NCI-H1092 treated with DMSO at 0.1 percent for 48 hours (cell line): ENCODE data around the gene SFMBT2.
"Not testable (repeated sequence)": the region's sequence is repeated elsewhere in the genome, so short reads cannot be mapped to it uniquely, and the experiment has no call there.

Experiments used
- DNase-seq: peaks from one replicate; lab custom pipeline; 2025; lab: John Stamatoyannopoulos, UW

Gene SFMBT2

DNA sequence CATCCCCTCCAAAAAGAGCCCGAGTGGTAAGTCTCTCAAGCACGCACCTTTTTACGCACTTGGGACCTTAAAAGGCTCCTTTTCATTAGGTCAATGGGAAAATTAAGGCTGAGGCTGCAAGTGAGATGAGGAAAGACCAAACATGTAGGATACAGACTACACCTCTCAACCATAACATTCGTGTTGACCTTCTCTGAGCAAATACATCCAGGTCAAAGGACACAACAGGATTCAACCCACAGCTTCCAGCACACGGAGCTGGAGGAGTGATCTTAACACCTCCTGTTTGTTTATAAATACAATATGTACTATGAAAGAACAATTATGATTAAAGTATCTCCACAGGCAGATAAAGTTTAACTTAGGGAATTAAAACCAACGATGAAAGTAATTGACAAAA, 9.7 kb downstream of the SFMBT2 start:
- no peak for DNase-seq

DNA sequence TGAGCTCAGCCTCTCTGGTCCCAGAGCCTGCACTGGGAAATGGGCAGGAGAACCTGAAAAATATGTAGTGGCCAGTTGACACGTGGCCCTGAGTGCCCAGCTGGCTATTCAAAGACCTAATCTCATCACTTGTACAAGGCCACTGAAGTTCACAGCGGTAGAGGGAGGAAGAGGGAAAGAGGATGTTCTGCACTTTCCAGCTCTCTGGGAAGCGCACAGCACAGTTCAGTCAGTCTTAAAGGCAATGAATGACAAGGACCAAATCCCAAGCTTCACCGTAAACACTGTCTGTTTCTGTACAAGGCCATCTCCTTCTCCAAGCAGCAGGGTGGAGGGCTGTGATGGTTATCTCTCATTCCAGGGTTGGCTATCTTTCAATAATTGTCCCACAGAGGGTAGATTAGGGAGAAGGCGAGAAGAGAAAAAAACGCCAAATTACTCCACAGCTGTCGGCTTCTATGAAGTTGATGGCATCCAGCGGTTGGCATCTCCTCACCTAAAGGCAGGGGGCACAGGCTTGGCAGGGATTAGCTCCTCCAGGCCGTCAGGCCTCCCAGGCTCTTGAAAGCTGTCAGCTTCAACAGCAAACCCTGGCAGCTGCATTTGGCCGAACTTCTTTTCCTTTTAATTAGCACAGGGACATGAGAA, 10.6 kb downstream of the SFMBT2 start:
- no peak for DNase-seq

DNA sequence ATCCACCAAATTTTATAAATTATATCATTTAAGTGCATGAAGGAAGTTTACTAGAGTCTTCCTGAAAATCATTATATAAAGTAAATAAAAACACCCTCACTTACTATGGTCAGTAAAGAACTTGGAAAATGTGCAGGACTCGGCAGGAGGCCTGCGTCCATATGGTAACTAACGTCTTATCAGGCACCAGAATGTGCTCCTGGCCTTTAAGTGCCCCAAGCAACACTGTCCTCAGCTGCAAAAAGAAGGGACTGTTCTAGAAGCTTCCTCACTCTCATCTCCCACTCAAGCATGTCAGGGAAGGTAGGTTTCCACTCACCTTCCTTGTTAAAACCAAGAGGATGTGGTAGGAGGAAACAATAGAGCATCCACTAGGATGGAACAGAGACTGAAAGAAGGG, 11.3 kb downstream of the SFMBT2 start:
- no peak for DNase-seq

DNA sequence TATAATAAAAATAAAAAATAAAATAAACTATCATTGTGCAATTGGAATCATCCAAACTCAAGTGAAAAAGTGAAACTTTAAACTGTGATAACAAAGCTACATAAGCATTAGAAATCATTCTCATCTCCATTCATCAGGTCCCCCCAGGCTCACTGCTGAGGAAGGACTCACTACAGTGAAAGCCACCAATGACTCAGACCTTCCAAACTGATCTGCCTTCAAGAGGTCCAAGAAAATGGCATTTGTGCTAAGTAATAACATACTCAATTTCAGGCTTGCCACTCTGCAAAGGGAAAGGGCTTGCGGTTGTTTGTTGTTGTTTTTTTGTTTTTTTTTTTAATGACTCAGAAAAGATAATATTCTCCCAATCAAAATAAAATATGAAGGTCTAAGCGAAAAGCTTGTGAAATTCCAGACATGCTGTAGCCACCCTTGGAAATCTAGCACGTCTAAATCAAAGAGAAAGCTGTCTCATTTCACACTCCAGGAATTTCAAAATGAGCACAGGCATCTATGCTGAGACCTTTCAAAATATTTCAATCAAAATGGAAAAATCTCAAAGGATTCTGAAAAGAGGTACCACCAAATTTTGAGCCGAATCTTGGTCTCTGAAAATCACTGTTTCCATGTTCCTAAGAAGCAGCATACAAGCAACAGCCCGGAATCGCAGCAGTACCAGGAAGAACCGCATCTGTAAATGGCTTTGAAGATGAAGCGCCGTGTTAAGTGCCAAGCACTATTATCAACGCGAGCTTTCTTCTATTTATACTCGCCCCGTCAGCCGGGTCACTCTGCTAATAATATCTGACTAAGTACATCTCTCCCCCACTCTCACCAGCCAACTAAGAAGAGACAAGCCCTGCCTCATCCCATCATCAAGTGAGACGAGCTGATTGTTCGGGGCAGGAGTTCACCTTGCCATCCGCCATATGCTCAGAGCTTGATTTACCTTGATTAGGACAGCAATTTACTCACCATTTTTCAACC, 13.5 kb downstream of the SFMBT2 start:
- no peak for DNase-seq

DNA sequence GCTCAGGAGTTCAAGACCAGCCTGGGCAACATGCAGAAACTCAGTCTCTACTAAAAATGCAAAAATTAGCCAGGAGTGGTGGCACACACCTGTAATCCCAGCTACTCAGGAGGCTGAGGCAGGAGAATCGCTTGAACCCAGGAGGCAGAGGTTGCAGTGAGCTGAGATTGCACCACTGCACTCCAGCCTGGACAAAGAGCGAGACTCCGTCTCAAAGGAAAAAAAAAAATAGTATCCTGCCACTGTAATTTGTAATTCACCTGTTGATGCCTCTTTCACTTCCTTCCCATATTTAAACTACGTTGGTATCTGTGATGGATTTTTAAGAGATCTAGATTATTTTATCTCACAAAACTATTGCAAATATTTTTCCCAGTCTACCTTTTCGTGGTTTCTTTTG, 18.5 kb downstream of the SFMBT2 start:
- not testable (repeated sequence) for DNase-seq

DNA sequence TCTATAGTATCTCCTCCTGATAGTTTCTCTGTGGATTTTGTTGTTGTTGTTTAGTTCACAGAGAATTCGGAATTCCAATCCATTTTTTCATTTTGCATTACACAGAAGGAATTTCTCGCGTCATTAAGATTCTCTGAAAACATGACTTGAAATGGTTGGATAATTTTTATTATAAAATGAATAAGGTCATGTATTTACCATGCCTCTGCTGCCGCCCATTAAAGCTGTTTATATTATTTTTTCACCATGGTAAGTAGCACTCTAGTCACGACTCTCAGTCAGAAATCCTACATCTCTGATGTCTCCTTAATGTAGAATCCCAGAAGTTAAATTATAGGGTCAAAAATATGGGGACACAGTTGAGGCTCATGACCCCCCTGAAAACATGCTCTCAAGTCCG, 19.1 kb downstream of the SFMBT2 start:
- no peak for DNase-seq

DNA sequence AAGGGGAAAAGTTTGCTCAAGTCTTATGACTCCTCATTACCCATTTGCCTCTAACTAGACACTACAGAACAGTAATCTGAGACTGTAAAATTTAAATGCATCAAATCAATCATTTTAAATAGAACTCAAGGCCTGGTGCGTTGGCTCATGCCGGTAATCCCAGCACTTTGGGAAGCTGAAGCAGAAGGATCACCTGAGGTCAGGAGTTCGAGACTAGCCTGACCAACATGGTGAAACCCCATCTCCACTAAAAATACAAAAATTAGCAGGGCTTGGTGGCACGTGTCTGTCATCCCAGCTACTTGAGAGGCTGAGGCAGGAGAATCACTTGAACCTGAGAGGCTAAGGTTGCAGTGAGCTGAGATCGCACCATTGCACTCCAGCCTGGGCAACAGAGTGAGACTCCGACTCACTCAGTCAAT, 20.1 kb downstream of the SFMBT2 start:
- not testable (repeated sequence) for DNase-seq

DNA sequence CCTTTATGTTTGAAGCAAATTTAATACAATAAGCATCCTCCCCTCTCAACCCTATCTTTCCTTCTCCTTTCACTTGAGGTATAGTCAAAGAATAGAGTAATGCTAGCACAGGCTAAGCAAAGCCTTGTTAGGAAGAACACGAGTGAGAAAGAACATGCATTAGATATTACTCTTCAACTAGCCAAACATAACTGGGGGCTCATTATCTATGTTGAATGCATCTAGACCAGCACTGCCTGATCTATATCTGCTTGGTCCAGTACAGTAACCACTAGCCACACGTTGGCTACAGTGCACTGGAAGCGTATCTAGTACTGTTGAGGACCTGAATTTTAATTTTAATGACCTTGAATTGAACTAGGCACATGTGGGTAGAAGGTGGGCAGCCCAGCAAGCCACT, 21.0 kb downstream of the SFMBT2 start:
- no peak for DNase-seq

DNA sequence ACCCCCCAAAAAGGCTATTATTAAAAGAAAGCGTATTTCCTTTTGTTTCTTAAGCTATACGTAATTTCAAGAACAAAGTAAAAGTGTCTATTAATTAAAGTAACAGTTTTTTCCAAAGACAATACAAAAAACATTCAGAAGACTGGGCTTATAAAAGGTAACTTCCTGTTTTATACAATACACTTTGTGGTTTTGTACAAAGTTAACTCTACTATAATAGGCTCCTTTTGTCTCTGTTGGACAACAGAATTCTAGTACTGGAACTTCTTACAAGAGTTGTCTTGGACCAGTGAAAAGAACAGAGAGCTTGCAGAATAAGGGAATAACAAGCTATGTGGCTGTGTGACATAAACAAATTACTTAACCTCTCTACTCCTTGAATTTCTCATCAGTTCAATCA, 21.5 kb downstream of the SFMBT2 start:
- no peak for DNase-seq

DNA sequence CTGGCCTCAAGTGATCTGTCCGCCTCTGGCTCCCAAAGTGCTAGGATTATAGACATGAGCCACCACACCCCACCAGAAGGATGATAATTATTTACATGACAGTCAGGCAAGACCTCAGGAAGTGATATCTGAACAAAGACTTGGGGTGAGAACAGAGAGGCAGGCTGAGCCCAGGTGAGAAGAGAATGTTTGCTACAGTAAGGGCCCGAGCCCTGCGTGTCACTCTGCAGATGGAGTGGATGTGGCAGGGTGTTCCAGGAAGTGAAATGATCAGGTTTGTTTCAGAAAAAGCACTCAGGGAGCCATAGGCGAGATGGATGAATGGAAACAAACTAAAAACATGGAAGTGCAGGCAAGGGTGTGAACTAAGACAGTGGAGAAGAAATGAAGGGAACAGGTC, 22.2 kb downstream of the SFMBT2 start:
- DNase-seq, result no peak

DNA sequence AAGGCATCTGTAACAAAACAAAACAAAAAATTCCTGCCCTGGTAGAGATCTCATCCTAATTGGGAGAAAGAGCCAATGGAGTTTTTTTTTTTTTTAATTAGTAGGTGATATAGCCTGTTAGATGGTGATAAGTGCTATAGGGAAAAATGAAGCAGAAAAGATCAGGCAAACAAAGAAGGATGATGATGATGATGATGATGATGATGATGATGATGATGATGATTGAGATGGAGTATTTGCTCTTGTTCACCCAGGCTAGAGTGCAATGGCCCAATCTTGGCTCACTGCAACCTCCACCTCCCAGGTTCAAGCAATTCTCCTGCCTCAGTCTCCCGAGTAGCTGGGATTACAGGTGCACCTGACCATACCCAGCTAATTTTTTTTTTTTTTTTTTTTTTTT, 22.7 kb downstream of the SFMBT2 start:
- not testable (repeated sequence) for DNase-seq

DNA sequence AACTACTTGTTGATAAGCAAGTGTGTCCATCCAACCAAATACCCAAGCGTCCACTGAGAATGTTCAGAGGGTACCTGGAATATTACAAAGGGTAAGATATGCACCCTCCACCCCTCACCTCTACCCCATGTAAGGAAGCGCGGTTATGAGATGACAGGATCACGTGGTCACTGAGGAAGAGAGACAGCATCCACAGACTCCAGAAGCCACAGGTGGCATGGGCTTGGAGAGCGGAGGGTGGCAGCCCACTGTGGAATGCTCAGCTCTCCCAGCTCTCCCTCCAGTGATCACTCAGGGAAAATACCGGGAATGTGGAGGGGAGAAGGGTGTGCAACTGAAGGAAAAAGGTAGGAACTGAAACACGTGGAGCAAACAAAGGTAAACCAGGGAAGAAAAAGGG, 25.7 kb downstream of the SFMBT2 start:
- no peak for DNase-seq

DNA sequence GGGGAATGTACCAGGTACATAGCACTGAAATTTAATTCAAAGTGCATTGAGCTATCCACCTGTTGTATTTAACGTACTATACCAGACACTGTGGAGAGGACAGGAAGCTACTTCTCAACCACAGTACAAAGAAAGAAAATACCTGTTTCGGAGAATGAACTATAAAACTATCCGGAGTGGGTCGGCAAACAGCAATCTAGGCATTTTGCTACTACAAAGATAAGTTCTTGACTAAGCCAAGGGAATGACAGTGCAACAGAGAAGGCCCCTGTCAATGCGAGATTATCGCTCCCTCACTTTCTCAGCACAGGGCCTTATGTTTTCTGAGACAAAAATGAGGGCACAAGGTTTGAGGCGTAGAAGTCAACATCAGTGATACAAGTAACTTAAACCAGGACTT, 27.4 kb downstream of the SFMBT2 start:
- no peak for DNase-seq

DNA sequence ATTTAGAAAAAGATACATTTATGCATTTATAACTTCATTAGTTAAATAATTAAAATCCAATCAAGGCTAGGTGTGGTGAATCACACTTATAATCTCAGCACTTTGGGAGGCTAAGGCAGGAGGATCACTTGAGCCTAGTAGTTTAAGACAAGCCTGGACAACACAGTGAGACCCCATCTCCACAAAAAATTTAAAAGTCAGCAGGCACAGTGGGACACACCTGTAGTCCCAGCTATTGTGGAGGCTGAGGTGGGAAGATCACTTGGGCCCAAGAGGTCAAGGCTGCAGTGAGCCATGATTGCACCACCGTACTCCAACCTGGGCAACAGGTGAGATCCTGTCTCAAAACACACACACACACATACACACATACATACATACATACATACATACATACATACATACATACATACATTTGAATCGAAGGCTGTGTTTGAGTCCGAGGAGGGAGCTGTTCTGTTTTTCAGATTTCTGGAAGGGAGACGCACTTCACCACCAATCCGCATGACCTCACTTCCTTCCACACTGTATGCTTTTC, 30.1 kb downstream of the SFMBT2 start:
- DNase-seq, result no peak

DNA sequence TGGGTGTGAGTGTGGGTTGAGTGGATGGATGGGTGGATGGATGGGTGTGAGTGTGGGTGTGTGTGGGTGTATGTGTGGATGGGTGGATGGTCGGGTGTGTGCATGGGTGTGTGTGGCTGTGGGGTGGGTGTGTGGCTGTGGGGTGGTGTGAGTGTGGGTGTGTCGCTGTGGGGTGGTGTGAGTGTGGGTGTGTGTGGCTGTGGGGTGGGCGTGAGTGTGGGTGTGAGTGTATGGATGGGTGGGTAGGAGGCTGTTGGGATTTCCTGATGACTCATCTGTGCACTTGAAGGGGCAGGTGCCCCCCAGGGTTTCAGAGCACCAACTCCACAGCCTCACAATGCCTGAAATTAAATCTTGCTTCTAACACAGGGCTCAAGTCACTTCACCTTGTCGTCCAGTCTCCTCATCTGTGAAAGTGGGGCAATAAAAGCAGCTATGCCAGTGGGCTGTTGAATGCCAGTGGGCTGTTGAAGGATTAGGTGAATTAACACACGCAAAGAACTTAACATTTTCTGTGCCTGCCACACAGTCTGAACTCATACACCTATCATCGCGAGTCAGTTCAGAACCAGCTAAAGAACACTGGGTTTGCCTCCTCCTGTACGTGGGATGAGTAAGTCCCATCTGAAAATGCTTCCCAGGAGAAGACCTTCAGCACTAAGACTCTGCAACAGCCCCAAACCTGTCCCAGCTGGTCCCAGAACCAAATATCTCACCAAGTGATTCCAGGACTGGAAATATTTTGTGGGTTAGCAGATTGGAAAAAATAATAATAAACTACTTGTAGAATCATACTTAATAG, 32.0 kb downstream of the SFMBT2 start:
- no peak for DNase-seq

DNA sequence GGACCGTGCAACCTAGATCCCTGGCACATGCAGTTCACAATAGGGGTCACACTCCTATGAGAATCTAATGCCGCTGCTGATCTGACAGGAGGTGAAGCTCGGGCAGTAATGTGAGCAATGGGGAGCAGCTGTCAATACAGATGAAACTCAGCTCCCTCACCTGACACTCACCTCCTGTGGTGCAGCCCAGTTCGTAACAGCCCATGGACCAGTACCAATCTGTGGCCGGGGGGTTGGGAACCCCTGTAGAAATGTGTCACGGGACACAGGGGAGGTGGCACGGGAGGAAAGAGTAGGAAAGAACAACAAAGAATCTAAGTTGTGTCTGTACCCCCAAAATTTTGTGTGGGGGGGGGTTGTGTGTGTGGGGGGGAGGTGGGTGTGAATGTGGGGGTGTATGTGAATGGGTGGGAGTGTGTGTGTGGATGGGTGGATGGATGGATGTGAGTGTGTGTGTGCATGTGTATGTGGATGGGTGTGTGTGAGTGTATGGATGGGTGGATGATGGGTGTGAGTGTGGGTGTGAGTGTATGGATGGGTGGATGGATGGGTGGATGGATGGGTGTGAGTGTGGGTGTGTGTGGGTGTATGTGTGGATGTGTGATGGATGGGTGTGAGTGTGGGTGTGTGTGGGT, 33.1 kb downstream of the SFMBT2 start:
- no peak for DNase-seq

DNA sequence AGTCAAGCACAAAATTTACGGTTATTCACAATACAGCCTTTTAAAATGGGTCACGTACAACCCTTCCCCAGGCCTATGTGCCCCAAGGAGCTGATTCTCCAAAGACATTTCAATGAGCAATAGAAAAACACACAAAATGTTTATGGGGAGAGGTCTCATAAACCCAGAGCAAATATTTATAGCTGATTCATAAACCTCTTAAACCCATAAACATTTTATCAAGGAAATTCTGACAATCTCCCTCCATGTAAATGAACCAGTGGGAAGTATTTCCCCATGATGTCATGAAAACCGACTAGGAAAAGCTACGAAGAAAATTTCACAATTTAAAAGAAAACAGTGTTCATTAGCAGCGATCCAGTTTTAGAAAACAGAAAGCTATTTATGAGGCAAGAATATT, 36.0 kb downstream of the SFMBT2 start:
- DNase-seq, result no peak

DNA sequence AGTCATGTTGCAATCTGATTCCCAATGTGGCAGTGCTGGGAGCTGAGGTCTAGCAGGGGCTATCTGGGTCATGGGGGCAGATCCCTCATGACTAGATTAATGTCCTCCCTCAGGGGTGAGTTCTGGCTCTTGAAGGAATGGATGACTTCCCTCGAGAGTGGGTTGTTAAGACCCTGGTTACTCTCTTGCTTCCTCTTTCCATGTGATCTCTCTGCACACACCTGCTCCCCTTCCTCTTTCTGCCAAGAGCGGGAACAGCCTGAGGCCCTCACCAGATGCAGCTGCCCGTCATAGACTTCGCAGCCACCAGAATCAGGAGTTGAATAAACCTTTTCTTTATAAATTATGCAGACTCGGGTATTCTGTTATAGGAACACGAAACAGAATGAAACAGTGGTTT, 37.8 kb downstream of the SFMBT2 start:
- no peak for DNase-seq

DNA sequence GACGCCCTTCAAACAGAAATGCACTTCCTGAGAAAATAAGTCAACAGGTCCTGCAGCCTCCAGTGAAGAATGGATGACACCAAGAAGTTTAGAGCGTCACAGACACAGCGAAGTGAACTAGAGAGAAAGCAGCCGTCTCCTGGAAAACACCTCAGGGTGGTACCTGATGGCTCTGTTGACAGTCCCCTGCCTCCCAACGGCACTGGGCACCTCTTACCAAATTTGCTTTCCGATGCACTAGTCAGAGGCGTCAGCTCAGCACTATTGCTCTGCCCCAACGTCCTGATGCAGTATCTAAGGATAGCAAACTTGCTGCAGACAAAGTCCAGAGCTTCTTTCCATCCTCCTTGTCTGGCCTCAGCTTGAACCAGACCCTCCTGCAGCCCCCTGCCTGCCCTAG, 38.3 kb downstream of the SFMBT2 start:
- DNase-seq, result no peak

DNA sequence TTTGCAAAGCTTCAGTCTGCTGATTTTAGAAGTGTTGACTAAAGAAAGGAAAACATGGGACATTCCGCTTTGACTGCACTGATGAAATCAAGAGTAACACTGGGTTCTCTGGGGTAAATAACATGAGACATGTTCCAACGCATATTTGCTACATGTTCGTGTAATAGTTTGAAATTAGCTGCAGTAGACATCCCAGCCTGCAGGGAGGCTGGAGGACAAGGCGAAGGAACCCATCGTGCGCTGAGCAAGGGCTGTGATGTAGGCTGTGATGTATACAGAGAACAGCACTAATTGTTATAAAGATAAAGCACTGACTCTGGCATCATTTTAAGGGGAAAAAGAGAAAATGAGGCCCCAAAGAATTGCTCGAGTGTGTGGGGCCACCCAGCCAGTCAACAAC, 40.3 kb downstream of the SFMBT2 start:
- no peak for DNase-seq

DNA sequence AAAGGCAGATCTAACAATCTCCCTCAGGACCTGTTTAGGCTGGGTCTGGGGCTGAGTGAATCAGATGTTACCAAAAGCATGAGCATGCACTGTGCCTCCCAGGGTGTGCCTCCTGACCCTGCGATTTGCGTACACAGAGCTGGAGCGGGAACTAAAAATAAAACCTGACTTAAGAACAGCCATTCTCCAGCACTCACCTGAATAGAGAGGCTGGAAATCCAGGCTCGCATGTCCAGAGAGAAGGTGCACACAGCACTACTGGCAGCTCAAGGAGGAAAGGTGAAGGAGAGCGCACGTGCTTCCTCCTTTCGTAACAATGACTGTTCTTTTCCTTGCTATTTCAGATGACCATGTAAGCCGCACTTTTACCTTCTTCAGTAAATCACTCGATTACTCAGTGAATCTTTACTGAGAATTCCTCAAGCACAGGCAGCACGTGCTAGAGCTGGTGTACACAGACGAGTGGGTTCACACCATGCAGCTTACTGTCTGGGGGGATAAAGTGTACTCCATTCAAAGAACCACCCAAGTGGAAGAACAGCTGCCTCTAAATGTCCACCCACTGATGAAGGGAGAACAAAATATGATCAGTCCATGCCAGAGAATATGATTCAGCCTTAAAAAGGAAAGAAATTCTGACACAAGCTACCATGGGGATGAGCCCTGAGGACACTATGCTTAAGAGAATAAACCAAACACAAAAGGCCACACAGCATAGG, 45.6 kb downstream of the SFMBT2 start:
- DNase-seq, result no peak
